OCI-LY3 (cell line): ENCODE results near the gene GMPR.

ENCODE experiments used
- EZH2phosphoT487 ChIP-seq: fragments of 200-600 bp; shearing (Covaris generic); IDR thresholded peaks from 2 replicates; pipeline ENCODE4 v1.6.1; 2018; ENCODE audit warnings: antibody characterized with exemption, mixed run types, low read depth
- TF ChIP-seq, protein P1 (sequence below): fragments of 200-600, 300-600 bp; sonication (generic); IDR thresholded peaks from 2 replicates; pipeline ENCODE4 v1.5.1; 2014; ENCODE audit warnings: antibody characterized with exemption, low read length, low read depth

DNA sequence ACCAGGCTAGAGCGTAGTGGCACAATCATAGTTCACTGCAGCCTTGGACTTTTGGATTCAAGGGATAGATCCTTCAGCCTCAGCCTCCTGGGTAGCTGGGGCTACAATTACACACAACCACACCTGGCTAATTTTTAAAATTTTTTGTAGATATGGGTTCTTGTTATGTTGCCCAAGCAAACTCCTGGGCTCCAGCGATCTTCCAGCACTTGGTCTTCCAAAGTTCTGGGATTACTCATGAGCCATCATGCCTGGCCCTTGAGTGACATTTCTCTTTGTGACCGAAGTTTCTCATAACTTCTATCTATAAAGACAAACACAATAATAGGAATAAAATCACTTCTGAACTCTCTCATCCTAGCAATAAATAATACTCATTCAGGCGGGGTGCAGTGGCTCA, 26.1 kb upstream of the GMPR start:
- TF ChIP-seq, protein P1, sequence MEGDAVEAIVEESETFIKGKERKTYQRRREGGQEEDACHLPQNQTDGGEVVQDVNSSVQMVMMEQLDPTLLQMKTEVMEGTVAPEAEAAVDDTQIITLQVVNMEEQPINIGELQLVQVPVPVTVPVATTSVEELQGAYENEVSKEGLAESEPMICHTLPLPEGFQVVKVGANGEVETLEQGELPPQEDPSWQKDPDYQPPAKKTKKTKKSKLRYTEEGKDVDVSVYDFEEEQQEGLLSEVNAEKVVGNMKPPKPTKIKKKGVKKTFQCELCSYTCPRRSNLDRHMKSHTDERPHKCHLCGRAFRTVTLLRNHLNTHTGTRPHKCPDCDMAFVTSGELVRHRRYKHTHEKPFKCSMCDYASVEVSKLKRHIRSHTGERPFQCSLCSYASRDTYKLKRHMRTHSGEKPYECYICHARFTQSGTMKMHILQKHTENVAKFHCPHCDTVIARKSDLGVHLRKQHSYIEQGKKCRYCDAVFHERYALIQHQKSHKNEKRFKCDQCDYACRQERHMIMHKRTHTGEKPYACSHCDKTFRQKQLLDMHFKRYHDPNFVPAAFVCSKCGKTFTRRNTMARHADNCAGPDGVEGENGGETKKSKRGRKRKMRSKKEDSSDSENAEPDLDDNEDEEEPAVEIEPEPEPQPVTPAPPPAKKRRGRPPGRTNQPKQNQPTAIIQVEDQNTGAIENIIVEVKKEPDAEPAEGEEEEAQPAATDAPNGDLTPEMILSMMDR, result no peak
- no peak for TF ChIP-seq EZH2phosphoT487
